Activated CD8-positive, alpha-beta memory T cell treated with anti-CD3 and anti-CD28 coated beads for 24 hours (primary cell): Measurements from ENCODE around the gene MEI1.
"Not testable (repeated sequence)": the region's sequence is repeated elsewhere in the genome, so short reads cannot be mapped to it uniquely, and the experiment has no call there.

Source experiments
- DNase-seq: peaks from one replicate; pipeline ENCODE4 v3.0.0-alpha.2; 2020

Gene MEI1

DNA sequence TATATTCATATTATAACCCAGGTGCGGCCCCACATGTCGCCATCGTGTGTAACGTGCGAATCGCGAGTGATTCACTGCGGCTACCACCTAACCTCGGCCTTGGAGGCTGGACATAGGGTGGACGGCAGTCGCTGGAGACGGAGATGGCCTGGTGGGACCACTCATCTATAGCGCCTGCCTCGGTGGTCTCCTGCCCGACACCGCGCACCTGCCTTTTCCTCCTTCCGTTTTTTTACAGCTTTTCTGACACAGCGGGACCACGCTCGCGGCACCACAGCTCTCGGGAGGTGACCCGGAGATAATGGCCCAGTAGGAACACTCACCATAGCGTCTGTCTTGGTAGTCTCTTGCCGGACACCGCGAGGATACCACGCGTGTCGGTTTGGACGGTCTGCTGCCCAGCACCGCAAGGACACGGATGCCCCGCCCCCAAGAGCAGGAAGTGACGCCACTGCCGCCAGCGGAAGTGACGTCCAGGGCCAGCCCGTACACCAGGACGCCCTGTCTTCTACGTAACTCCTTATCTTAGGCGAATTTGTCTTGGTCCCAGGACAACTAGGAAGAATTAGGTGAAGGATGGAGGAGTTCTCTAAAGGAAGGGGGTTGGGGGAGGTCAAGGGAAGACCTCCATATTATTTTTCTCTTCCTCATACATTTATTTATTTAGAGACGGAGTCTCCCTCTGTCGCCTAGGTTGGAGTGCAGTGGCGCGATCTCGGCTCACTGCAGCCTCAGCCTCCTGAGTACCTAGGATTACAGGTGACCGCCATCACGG lies 17.1 kb upstream of the MEI1 start:
- peak; percentile 93 for DNase-seq

DNA sequence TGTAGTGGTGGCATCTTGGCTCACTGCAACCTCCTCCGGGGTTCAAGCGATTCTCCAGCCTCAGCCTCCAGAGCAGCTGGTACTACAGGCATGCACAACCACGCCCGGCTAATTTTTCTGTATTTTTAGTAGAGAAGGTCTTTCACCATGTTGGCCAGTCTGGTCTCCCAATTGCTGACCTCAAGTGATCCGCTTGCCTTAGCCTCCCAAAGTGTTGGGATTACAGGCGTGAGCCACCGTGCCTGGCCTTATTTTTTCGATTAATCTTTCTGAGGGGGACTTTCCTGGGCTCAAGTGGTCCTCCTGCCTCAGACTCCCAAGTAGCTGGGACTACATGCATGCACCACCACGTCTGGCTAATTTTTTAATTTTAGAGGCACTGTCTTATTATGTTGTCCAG lies 16.3 kb upstream of the MEI1 start:
- no peak for DNase-seq

- DNase-seq, result no peak
Measured at GRCh38 chr22:41683616-41684015, 15.7 kb upstream of the MEI1 start.

DNA sequence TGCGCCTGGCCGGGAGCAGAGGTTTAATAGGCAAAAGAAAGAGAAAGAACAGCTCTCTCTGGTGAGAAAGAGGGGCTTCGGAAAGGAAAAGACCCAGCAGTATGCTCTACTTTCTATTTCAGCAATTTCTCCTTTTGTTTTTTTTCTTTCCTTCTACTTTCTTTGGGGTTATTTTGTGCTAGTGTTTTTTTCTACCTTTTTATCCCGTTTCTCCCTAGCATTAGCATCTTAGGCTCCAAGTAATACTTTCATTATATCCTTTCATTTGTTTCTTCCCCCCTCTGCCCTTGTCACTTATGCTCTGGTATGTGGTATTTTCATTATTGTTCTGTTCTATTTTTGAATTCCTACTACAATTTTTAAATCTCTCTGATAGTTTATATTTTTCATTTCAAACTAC lies 15.1 kb upstream of the MEI1 start:
- DNase-seq, result no peak

DNA sequence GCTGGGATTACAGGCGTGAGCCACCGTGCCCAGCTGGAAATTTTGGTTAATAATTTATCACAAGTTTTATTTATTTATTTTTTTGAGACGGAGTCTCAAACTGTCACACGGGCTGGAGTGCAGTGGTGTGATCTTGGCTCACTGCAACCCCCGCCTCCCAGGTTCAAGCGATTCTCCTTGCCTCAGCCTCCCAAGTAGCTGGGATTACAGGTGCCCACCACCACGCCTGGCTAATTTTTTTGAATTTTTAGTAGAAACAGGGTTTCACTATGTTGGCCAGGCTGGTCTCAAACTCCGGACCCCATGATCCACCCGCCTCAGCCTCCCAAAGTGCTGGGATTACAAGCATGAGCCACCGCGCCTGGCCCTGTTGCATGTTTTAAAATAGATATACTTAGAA lies 12.4 kb upstream of the MEI1 start:
- not testable (repeated sequence) for DNase-seq

DNA sequence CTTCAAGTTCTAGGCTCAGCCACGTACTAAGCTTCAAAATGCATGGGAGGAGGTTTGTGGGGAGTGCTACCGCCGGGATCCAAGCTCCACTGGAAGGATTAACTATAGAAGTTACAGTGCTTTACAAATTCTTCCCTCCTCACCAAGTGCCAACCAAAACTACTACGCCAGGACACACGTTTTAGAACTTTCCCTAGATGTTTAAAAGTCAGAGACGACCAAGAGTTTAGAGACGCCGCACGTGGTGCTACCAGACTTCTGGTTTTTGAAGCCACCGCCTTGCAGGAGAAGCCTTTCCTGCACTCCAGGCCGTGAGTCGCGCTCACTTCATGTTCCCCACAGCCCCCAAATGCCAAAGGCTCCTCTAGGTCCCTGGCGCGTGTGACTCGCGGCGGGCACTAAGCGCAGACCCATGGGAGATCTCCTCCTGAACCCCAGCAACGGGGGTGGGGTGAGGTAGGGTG lies 11.4 kb upstream of the MEI1 start:
- peak; percentile 71 for DNase-seq

GRCh38 chr22:41688365-41689211 lies 10.7 kb upstream of the MEI1 start, which contains the start of gene SNU13:
SNU13 (minus strand) TSS chr22:41688867; CDS start chr22:41688796, 71 bp downstream.
- peak; percentile 94 for DNase-seq

- DNase-seq, result no peak
Measured at GRCh38 chr22:41690476-41690875, 8.8 kb upstream of the MEI1 start.

- DNase-seq, result no peak
Measured at GRCh38 chr22:41695211-41695610, 4.1 kb upstream of the MEI1 start.

DNA sequence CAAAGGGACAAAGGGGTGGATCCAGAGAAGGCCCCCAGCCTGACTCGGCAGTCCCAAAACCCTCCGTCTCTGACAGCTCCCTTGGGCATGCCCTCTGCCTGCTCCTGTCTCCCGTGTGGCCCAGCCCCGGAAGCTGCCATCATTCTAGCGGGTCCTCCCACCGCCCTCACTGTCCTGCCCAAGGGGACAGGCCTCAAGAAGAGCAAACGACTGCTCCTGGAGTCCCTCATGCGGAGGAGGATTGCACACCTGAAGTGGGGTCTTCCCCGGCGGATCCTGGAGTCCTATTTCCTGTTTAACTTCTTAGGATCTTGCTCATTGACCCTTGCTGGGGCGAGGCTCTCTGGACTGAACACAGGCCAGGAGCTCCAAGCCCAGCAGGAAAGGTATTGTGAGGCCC lies 2.6 kb upstream of the MEI1 start:
- no peak for DNase-seq

DNA sequence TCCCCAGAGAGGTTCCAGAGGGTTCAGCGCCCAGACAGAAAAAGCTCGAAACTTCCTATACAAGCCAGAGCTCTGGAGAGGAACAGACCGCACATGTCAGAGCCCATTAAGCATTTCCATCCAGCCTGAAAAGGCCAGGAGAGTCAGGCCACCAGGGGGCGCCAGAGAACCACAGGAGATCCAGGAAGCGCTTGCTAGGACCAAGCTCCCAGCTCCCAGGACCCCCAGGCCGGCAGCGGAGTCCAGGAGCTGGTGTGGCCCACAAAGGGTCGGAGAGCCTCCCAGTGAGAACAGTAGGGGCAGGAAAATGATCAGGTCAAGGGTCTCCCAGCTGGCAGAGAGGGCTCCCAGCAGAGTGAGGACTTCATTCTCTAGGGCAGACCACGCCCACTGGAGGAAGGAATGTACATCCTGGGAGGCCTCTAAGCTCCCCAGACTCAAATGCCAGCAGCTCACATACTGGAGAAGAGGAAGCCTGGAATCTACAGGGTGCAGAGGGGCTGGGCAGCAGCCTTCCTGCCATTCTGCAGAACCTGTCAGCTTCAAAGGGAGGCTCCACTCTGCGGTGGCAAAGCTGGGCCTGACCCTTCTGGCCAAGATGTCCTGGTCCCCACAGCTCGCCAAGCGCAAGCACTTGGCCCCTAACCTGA lies 2.1 kb upstream of the MEI1 start:
- DNase-seq, result peak; percentile 99

DNA sequence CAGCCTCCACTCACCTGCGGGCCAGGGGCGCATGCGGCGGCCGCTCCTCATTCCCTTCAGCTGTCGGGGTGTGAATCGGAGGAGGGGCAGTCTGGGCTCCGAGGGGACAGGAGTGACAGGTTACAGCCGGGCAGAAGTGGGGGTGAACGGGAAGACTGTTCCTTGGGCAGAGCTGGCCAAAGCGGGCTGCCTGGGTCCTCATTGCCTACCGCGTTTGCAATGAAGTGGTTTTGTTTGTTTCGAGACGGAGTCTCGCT lies 733 bp downstream of the MEI1 start:
- DNase-seq, result no peak

DNA sequence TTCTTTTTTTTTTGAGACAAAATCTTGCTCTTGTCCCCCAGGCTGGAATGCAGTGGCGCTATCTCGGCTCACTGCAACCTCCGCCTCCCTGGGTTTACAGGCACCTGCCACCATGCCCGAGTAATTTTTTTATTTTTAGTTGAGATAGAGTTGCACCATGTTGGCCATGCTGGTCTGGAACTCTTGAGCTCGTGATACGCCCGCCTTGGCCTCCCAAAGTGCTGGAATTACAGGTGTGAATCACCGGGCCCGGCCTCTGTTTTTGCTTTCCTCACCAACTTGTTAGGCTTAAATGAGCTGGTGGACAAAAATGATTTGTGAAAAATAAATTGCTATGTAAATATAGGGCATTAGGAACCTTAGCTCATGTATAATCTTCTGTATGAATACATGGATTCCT lies 3.5 kb downstream of the MEI1 start:
- DNase-seq, result no peak

- no peak for DNase-seq
Measured at GRCh38 chr22:41709341-41709740, 10.0 kb downstream of the MEI1 start.

- DNase-seq, result no peak
Measured at GRCh38 chr22:41713004-41713403, 13.7 kb downstream of the MEI1 start.

DNA sequence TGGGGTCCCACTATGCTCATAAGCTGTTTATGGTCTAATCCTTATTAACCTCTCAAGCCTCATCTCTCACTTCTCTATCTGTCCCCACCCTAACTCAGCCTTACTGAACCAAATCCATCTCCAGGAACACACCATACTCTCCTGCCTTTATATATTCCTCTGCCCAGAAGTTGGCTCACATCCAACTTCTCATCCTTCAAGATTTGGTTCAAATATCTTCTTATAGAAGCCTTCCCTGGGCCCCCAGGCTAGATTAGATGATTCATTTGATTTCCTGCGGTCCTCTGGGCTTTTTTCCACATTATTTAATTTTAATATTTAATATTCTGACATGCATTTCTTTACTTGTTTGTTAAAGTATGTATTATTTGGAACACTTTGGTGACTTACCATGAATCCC lies 23.2 kb downstream of the MEI1 start:
- DNase-seq, result no peak

DNA sequence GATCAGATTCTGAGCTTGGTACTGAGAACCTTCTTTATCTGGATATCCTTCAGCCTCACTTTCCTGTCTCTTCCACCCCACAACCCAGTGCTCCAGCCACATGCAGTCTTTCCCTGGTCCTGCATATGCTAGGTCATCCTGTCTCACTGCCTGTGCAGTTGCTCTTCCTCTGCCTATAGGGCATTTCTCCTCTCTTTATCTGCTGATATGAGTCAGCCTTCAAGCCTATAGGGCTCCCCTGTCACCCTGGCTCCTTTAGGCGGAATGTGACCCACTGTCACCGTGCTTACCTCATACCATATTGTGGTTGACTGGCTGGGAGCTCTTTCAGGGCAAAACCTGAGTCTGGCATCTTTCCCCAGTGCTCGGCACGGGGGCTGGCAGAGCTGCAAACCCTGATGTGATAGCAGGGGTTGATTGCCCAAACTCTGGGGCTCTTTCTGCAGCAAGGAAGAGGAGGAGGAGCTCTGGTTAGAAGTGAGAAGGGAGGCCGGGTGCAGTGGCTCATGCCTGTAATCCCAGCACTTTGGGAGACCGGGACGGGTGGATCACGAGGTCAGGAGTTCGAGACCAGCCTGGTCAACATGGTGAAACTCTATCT lies 26.3 kb downstream of the MEI1 start:
- DNase-seq, result no peak

GRCh38 chr22:41731609-41732008 lies 32.3 kb downstream of the MEI1 start:
- no peak for DNase-seq

DNA sequence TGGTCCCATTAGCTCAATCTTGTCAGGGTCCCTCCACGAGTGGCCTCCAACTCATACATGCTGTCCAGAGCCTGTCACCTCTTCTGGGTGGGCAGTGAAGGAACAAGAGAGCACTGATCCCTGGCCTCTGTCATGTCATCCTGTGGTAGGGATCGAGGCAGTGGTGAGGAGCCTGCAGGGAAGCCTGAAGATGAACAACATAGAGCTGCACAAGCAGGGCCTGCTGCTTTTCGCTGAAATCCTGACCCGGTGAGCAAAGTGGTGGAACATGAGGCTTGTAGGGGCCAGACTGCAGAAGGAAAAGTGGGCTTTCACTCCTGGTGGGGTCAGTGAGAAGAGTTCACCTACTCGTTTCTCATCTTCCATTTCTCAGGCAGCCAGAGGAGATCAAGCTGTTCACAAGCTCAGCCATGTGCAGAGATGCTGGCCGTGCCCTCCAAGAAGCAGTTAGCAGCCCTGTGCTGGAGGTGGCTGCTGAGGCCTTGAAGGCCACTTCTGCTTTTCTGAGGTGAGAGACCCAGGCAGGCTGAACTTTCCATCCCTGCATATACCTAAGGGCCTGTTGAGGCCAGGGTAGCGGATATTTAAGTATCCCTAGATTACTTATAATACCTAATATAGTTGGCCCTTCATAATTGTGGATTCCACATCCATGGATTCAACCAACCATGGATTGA lies 32.9 kb downstream of the MEI1 start:
- no peak for DNase-seq

- not testable (repeated sequence) for DNase-seq
Measured at GRCh38 chr22:41733241-41733640, 33.9 kb downstream of the MEI1 start.

GRCh38 chr22:41739576-41739975 lies 40.3 kb downstream of the MEI1 start:
- no peak for DNase-seq

GRCh38 chr22:41742918-41743317 lies 43.6 kb downstream of the MEI1 start:
- no peak for DNase-seq

DNA sequence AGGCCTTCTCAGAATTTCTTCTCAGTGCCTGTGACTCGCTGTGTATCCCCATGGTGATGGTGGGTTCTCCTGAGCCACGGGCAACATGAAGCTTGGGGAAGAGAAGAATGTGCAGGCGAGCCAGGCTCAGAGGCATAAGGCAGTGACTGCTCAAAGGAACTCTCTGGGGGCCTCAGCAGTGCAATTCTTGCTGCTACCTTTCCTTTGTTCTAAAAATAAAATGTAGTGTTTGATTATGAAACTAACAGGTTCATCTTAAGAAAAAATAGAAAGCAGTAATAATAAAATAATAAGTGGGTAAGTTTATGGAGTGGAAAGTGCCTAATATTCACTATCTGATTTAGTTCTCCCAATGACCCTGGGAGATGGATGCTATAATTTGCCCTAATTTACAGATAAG lies 46.7 kb downstream of the MEI1 start:
- DNase-seq, result no peak
